MV-4-11 (cell line): ENCODE data around the gene FSD1.

Experiments
- DNase-seq: peaks from one replicate; lab custom pipeline; 2025; lab: John Stamatoyannopoulos, UW

The FSD1 gene

DNA sequence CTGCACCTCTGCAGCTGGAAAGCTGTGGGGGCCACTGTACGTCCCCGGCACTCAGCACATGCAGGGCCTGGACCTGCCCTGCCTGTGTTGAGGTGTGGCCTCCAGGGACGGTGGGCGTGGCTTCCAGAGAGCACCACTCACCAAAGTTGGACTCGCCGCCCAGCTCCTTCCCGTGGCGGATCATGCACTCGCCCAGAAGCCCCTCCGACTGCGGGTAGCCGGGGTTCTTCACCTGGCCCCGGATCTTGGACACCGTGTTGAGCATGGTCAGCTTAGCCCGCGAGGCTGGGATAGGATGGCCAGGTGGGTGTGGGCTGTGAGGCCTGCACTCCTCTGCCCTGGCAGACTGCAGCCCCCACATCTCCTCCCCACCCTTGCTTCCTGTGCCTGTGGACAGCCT lies 60.9 kb downstream of the FSD1 start:
- no peak for DNase-seq

DNA sequence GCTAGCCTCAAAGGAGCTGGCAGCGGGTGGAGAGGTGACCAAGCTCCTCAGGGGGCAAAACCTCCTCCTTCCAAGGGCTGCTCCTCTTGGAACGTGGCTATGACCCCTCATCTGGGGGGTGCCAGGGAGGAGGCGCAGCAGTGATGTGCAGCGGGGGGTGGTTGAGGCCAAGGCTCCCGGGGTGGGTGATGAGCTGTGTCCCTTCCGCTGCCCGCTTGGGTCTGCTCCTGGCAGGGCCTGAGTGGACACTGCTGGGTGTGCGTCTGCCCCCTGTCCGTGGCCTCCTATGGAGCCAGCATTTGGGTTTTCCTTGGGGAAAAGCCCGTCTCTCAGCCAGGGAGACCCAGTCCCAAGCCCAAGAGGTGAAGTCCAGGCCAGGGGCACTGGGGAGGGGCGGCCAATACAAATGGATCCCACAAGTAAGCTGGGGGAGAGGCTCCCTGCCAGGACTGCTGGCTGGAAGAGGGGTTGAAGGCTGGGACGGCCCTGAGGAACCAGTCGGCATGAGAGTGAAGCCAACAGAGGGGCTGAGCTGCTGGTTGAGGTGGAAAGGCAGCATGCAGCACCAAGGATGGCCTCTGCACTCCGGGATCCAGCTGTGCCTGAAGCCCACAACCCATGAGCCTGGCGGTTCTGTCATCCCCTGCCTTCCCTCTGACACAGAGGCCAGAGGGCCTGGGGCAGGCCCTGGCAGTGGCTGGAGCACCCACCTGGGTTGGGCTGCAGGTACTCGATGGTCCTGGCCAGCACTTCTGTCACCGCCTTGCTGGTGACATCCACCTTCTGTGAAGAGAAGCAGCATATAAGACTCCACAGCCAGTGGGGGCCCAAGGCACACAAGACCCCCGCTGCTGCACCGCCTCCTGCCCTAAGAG lies 61.6 kb downstream of the FSD1 start:
- no peak for DNase-seq

DNA sequence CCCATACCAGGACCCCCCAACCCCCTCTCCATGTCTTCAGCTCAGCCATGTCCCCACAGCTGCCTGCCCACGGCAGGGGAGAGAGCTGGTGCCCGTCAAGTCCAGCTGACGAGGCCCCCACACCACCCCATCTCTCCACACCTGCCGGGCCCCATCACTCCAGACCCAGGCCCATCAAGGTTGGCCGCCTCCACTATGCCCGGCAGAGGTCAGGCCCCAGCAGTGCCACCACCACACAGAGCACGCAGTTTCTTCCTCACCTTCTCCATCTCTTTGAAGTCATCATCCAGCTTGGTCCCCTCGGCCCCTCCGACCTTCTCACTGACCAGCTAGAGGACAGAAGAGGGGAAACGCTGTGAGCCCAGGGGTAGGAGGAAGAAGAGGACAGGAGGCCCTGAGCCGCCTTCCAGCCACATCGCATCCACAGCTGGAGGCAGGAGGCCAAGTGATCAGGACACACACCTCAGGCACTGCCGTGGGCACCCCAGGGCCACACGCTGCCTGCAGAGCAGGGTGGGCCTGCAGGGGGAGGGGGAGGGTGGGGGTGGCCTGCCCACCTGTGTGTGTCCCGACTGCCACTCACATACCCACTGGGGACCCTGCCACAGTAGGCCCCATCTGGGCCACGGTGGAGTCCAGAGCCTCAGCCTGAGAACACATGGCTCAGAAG lies 62.4 kb downstream of the FSD1 start:
- DNase-seq, result no peak

DNA sequence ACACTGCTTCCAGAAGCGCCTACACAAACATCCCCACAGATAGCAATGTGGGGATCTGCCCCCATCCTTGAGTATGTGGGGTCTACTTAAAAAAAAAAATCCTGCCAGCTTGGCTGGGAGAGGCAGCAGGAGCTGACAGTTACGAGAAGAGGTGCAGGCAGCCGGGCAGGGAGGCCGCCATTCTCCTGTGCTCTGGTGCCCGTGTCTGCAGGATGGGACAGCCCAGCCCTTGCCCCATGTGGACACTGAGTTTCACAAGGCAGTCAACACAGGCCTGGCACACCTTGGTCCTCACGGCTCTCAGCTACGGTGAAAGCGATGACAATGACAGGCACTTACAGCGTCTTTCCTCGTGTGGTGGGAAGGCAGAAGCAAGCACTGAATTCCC lies 62.9 kb downstream of the FSD1 start:
- no peak for DNase-seq

DNA sequence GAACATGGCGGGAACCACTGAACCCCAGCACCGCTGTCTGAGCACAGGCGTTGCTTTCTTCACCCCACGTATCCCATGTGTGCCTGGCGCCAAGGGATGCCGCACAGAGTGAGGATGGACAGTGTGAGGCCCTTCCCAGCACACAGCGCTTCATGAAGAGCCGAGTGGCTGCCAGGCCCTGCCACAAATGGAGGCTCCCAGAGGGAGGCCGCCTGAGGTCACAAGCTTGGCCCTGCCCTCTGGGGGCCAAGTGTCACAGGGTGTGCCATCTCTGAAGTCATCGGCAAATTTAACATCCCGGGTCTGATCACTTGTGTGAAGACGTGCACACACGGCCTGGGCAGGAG lies 63.4 kb downstream of the FSD1 start:
- DNase-seq, result peak; percentile 11

DNA sequence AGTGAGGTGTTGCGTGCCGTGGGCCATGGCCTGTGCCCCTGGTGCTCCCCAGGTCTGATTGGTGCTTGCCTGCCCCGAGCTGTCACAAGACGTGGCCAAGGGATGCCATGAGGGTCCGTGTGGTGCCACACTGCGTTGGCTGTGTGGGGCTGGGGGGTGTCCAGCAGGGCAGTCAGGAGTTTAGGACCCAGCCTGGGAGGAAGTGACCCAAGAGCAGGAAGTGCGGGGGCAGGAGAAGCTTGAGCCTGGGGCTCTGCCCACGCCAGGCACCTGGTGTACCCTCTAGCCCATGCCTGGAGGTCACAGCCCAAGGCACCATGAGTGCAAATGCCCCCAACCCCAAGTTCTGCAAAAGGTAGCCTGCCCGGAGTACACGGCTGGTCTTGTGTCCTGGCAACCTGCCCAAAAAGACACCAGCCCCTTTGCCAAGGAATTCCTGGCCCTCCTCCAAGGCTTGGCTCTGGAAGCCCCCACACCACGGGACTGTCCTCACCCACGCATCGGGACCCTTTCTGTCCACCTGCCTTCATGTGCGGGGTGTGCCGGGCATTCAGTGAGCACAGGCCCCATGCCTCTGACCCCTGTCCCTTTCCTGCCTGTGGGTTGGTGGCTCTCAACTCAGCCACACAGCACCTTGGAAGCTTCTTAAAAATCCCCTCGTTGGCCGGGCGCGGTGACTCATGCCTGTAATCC lies 63.9 kb downstream of the FSD1 start:
- peak; percentile 22 for DNase-seq

DNA sequence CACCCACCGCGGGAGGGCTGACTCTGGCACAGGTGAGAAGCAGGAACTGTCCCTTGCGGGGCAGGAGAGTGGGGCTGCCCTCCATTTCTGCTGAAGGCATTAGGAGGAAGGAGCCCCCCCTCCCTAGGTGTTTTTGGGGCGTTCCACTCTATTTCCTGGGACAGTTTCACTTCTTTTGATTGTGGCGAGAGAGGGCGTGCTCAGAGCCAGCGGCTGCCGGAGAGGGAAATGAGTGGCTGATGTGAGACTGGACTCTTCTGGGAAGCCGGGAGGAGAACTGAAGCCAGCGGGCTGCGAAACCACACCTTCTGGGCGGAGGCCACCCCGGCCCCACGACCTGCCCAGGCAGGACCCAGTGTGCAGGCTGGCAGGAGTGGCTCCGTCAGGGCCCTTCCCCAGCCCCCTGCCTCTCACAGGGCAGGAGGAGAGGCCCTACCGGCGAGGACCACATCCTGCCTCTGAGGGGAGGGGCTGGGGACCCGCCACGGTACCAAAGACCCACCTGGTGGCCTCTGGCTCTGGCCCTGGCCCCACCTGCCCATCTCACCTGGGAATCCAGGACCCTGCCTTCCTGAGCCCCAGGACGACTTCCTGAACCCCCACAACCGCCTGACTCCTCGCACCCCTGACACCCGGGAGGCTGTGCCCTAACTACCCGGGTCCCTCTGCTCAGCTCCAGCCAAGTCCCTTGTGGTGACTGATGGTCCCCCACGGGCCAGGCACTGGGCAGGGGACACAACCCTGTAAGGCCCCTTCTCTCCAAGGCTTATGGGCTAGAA lies 64.9 kb downstream of the FSD1 start:
- DNase-seq, result peak; percentile 95

DNA sequence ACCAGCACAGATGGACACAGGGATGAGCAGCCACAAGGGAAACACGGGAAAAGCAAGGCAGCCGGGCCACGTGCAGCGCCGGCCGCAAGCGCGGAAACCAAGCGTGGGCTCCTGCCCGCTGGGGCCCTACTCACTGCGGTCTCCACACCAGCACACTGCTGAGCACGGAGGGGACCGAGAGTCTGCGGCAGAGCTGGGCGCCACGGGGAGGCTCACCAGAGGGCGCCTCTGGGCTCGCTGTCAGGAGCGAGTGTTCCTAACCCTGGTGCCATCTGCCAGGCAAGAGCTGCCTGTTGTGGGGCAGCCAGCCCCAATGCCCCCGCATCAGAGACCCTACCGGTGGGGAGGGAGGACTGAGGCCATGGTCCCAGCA lies 65.5 kb downstream of the FSD1 start:
- peak; percentile 86 for DNase-seq

DNA sequence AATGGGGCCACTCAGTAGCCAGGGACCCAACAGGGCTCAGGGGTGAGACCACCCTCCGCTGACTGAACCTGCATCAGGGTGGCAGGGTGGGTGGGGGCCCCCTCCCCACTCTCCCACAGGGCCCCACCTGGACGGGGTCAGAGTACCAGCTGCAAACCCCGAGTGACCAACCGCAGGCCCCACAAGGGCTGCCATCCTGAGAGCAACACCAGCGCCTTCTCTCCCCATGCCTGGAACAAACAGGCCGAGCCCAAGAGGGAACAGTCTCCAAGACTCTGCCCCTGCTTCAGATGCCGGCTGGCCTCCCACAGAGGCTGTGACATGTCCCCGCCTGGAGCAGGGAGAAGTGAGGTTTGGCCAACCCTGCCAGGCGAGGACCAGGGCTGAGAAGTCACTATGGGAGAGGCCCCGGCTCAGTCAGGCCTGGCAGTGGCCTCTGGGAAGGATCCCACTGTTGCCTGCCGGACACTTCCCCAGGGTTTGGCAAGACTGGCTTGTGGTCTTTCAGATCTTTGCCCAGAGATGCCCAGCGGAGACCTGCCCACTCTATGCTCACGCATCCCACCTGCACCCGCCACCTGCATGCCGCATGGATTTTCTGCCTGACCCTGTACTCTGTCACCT lies 66.1 kb downstream of the FSD1 start:
- DNase-seq, result no peak

DNA sequence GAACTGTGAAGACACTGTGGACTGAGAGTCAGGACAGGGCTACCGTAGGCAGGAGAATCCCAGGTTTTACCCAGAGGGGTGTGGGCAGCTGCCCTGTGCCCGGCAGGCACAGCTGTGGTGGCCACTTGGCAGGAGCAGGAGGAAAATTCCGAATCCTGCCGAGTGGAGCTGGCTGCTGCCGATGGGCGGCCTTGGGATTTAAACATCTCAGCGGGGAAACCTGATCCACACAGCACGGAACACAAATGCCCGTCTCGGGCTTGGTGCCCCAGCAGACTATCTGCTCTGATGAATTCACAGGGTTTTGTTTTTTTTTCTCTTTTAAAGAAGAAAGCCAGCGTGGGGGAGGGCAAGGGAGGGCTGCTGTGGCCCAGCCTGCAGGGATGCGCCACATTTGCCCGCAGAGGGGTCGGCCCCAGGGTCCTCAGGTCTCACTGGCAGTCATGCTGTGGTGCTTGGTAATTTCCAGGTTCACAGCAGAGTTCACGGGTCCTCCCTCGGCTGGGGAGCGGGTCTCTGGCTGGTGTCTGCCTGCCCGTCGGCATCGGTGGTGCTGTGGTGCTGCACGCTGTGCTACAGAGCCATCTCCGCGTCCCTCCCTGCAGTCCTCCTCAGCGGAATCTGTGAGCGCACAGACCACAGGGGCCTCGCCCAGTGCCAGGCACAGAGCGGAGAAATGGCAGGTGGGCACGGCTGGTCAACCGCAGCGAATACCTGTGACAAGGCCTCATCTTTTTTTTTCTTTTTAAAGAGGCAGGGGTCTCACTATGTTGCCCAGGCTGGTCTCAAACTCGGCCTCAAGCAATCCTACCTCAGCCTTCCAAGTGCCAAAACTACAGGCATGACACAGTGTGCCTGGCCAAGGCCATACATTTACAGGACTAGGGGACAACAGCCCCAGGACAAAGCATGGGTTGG lies 67.1 kb downstream of the FSD1 start:
- DNase-seq, result no peak

DNA sequence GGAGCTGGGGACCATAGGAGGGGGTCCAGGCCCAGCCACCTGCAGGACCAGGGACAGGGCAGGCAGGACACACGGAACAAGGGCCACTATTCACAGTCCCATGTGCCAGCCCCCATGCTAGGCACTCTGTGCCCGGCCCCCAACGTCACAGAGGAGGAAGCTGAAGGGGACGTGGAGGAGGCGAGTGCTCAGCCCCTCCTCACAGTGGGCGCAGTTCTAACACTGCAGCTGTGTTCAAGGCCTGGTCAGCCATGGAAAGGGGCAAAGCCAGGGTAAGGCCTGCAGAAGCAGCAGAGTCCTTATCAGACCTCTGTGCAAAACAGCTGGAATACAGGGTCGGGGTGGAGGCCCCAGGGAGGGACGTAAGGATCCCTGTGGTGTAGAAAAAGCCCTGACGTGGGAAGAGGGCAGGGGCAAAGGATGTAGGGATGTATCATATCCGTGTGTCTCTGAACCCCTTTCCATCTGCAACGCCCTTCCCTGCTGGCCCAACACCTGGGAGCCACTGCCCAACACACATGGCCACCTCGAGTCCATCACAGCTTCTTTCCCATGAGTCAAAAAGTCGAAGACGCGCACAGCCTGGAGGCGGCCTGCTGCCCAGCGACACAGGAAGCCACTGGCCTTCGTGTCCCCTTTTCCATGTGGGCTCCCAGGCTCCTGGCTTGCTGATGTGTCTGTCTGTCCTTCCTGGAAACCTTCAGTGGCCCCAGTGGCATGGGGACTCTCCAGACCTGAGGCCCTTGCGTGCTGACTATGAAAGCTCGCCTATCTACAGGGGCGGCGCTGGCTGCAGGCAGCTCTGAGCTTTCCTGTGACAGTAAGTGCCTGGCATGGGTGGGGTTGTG lies 68.0 kb downstream of the FSD1 start:
- no peak for DNase-seq

DNA sequence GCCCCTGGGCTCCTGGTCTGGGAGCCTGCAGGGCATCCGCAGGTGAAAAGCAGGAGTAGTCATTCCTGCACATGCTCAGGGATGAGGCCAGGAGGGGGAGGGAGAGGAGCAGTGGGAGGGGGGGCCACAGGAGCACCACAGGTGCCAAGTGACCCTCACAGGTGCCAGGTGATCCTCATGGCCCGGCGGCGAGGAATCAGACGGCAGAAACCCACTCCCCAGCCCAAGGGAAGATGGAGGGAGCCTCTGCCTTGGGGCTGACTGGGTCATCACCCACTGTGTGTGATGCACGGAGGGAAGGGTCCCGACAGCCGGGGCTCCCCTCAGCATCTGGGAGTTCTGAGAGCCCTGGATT lies 68.6 kb downstream of the FSD1 start:
- no peak for DNase-seq
